GM21717 (cell line): ENCODE measurements around the gene LDLRAD4.

Experiments used
- ATAC-seq: cut with Tn5 transposase; IDR thresholded peaks from one replicate; pipeline ENCODE4 v1.9.1; 2021; ENCODE audit warnings: mild to moderate bottlenecking, moderate library complexity; ENCODE audit not compliant: unreplicated experiment

Gene LDLRAD4

GRCh38 chr18:13617826-13618515 is 399.4 kb downstream of the LDLRAD4 start:
- no peak for ATAC-seq

DNA sequence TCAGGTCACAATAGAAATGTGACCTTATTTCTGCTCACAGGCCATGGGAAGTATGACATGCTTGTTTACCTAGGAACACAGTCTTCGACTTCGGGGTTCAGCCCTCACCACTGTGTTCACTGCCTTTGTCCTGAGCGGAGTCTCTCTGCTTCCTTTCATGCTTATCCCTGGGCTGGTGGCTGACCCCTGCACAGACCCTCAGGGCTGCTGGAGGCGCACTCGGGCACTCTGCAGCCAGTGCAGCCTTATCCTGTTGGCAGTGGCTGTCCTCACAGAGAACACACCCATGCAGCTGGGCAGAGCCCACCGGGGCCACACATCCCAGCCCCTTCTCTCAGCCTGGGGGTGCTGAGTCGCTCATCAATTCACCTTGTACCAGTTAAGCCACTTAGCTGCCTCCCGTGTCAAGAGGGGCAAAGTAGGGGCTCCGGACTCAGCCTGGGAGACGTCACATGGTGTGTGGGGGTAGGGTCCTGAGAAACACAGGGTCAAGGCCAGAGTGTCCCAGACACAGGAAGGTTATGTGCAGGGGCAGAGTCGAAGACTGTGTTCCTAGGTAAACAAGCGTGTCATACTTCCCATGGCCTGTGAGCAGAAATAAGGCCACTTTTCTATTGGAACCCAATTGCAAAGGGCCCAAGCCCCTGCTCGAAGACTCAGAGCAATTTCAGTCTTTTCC is 400.3 kb downstream of the LDLRAD4 start:
- no peak for ATAC-seq

- ATAC-seq: no peak
Observed at GRCh38 chr18:13619505-13620205, 401.1 kb downstream of the LDLRAD4 start.

GRCh38 chr18:13620206-13620672 is 401.7 kb downstream of the LDLRAD4 start:
- ATAC-seq: no peak

DNA sequence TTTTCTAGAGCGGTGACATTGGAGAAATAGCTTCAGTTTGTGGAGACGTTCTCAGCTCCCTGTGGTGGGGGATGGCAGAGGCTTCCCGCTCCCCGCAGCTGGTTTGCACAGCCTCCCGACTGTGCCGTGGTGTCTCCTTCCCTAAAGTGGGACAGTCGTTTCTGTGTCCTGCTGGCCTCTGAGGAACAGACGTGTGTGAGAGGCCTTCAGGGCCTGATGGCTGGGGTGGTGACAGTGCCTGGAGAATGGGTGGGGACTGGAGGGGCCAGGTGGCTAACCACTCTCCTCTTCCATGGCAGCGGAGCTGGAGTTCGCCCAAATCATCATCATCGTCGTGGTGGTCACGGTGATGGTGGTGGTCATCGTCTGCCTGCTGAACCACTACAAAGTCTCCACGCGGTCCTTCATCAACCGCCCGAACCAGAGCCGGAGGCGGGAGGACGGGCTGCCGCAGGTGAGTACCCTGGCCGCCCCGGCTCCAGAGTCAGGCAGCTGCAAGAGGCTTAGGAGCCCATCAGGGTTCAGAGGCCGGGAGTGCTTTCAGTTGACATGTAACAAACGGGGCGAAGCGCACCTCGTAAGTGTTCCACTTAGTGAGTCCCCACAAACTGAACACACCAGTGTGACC is 402.4 kb downstream of the LDLRAD4 start:
- ATAC-seq: no peak

GRCh38 chr18:13621446-13621849 is 402.9 kb downstream of the LDLRAD4 start:
- no peak for ATAC-seq

- ATAC-seq: no peak
Observed at GRCh38 chr18:13621886-13622619, 403.5 kb downstream of the LDLRAD4 start.

- ATAC-seq: no peak
Observed at GRCh38 chr18:13622751-13623150, 404.2 kb downstream of the LDLRAD4 start.

DNA sequence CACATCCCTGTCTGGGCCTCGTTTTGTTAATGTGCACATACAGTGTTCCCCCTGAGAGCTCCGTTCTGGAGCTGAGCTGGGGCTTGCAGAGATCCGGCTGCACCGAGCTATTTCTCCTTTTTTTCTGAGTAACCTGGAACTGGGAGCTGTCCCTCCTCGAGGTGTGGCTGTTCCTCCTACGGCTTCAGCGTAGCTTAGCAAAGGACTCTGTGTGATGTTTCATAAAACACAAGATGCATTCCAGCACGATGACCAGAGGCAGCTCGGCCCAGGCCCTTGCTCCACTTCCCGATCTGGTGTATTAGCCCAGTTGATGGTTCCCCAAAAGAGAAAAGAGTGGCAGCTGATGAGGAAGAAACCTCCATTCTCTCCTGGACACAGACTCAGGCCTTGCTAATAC is 404.8 kb downstream of the LDLRAD4 start:
- no peak for ATAC-seq

DNA sequence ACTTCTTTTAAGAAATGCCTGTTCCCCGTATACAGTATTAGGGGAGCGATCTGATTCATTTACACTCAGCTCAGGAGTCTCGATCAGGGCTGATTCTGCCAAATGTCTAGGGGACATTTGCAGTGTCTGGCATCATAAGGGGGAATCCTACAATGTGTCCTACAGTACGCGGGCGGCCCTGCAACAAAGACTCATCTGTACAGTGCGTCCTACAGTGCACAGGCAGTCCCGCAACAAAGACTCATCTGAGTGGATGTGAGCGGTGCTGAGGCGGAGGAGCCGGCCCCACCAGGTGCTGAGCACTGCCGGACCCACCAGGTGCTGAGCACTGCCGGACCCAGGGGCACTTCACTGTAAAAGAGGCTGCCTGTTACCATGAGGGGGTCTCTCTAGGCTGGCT is 405.3 kb downstream of the LDLRAD4 start:
- ATAC-seq: no peak

GRCh38 chr18:13624563-13625237 is 406.1 kb downstream of the LDLRAD4 start:
- no peak for ATAC-seq

DNA sequence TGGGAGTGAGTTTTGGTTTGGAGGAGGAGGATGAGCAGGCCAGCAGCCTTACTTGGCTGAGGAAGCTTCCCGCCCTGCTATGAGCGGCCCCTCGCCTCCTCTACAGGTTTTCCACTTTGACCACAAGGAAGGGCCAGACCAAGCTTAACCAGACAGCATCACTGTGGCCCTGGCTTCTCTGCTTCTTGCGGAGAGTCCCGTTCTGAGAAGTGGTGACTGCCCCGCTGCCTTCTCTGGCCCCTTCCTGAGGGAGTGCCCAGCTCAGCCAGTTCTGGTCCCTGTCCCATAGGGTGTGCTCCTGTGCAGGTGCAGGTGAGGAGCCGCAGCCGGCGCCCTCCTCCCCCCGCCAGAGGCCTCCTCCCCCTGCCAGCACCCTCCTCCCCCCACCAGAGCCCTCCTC is 406.8 kb downstream of the LDLRAD4 start:
- ATAC-seq: no peak

GRCh38 chr18:13625843-13626543 is 407.4 kb downstream of the LDLRAD4 start:
- ATAC-seq: no peak

- no peak for ATAC-seq
Observed at GRCh38 chr18:13626544-13626908, 408.0 kb downstream of the LDLRAD4 start.

GRCh38 chr18:13627639-13628038 is 409.1 kb downstream of the LDLRAD4 start:
- ATAC-seq: no peak

- no peak for ATAC-seq
Observed at GRCh38 chr18:13628211-13628610, 409.7 kb downstream of the LDLRAD4 start.

- ATAC-seq: no peak
Observed at GRCh38 chr18:13629841-13630715, 411.5 kb downstream of the LDLRAD4 start.

DNA sequence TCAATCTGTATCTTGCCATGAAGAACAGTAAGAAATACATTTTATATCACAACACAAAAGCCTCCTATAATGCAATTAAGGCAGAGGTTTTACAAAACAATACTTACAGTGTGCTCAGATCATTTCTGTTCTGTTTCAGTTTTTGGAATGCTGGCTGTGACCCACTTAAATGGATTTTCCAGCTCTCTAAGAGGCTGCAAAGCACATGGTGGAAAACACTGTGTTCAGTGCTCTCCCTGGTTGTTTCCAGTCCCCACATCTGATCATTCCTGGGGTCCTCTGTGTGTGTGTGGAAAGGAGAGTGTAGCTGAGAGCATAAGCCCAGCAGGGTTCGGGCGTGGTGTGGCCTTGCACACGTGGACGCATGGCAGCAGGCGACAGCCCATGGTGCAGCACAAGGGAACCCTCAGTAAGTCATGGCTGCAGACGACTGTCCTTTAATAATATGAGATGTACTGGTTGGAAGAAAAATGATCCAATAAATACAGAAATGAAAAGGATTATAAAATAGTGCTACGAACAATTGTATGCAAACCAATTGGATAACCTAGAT is 412.2 kb downstream of the LDLRAD4 start:
- no peak for ATAC-seq
